CD14-positive monocyte (primary cell): ENCODE results near the gene IGF1R. TPM values are rescaled to one million over a fixed set of nuclear protein-coding genes. Genes with fewer than 3 reads are reported as not detected.

Experiments used
- DNase-seq, 3 donors: peaks; one replicate each; pipeline ENCODE4 v3.0.0-alpha.2; 2011 to 2022
- H2AFZ ChIP-seq: 2 replicates; pipeline ENCODE4 v1.6.0; 2012; ENCODE audit warnings: mild to moderate bottlenecking, low read depth, low read length, inconsistent platforms; ENCODE audit not compliant: insufficient read depth, poor library complexity, severe bottlenecking
- H3K27ac ChIP-seq, 2 donors: 1 replicate in 1 of 2; 2 replicates in 1 of 2; pipeline ENCODE4 v1.5.1; 2012 to 2013; ENCODE audit warnings: low read length in 2 of 2, control low read depth in 1 of 2, inconsistent platforms in 1 of 2, low read depth in 1 of 2, mild to moderate bottlenecking in 1 of 2
- H3K27me3 ChIP-seq, 2 donors: one replicate each; pipeline versions ENCODE4 v1.6.0 to v1.6.1; 2011 to 2013; ENCODE audit warnings: low read length in 2 of 2; ENCODE audit not compliant: control insufficient read depth in 2 of 2, insufficient read depth in 2 of 2
- H3K36me3 ChIP-seq, 2 donors: replicated peaks in 1 of 2; 1 replicate in 1 of 2; 2 replicates in 1 of 2; pipeline versions ENCODE4 v1.5.1 to v1.6.1; 2012 to 2013; ENCODE audit warnings: low read length in 2 of 2, control low read depth in 1 of 2, inconsistent platforms in 1 of 2, mild to moderate bottlenecking in 1 of 2; ENCODE audit not compliant: insufficient read depth in 2 of 2, control insufficient read depth in 1 of 2
- H3K4me1 ChIP-seq, 2 donors: 1 replicate in 1 of 2; 2 replicates in 1 of 2; pipeline versions ENCODE4 v1.5.1 to v1.6.1; 2012 to 2013; ENCODE audit warnings: low read length in 2 of 2, control low read depth in 1 of 2, inconsistent platforms in 1 of 2, mild to moderate bottlenecking in 1 of 2, moderate library complexity in 1 of 2; ENCODE audit not compliant: insufficient read depth in 2 of 2, control insufficient read depth in 1 of 2
- H3K4me2 ChIP-seq: replicated peaks from 2 replicates; pipeline ENCODE3; 2012; ENCODE audit warnings: low read length, moderate library complexity, mild to moderate bottlenecking; ENCODE audit not compliant: poor library complexity, severe bottlenecking; ENCODE audit errors: extremely low read depth
- H3K4me3 ChIP-seq, 3 experiments: fragments of 200-600 bp in 1 of 3; sonication (generic) in 1 of 3; replicated peaks in 1 of 3; 1 replicate in 2 of 3; 2 replicates in 1 of 3; pipeline ENCODE4 v1.5.1; 2011 to 2013; ENCODE audit warnings: low read length in 3 of 3, mild to moderate bottlenecking in 3 of 3, control low read depth in 2 of 3, low read depth in 2 of 3, inconsistent platforms in 1 of 3, moderate library complexity in 1 of 3
- H3K79me2 ChIP-seq: 2 replicates; pipeline ENCODE4 v1.6.0; 2012; ENCODE audit warnings: mild to moderate bottlenecking, control low read depth, inconsistent platforms, low read length, moderate library complexity; ENCODE audit not compliant: insufficient read depth
- H3K9ac ChIP-seq: 2 replicates; pipeline ENCODE4 v1.6.0; 2017; ENCODE audit warnings: low read length, mild to moderate bottlenecking; ENCODE audit not compliant: insufficient read depth, poor library complexity, severe bottlenecking
- H3K9me3 ChIP-seq, 2 donors: replicated peaks in 1 of 2; 1 replicate in 1 of 2; 2 replicates in 1 of 2; pipeline versions ENCODE4 v1.5.1 to v1.6.1; 2012 to 2013; ENCODE audit warnings: low read length in 2 of 2, control low read depth in 1 of 2; ENCODE audit not compliant: control insufficient read depth in 1 of 2, insufficient read depth in 1 of 2
- H4K20me1 ChIP-seq: 2 replicates; pipeline ENCODE4 v1.6.0; 2012; ENCODE audit warnings: mild to moderate bottlenecking, low read length, control low read depth, moderate library complexity; ENCODE audit not compliant: insufficient read depth
- H3K27ac Mint-ChIP-seq, 7 donors: one replicate each; pipeline ENCODE4 v1.8.0; 2020; ENCODE audit warnings: mild to moderate bottlenecking in 7 of 7, mixed read lengths in 7 of 7, moderate library complexity in 6 of 7, inconsistent platforms in 2 of 7
- H3K27me3 Mint-ChIP-seq, 3 donors: one replicate each; pipeline ENCODE4 v1.8.0; 2021 to 2022; ENCODE audit warnings: low read depth in 3 of 3, mild to moderate bottlenecking in 3 of 3, mixed read lengths in 3 of 3, moderate library complexity in 3 of 3, inconsistent platforms in 1 of 3
- H3K36me3 Mint-ChIP-seq, 2 donors: one replicate each; pipeline ENCODE4 v1.8.0; 2020; ENCODE audit warnings: mixed read lengths in 2 of 2, inconsistent platforms in 1 of 2, mild to moderate bottlenecking in 1 of 2
- H3K4me1 Mint-ChIP-seq: one replicate; pipeline ENCODE4 v1.8.0; 2020; ENCODE audit warnings: mild to moderate bottlenecking, mixed read lengths
- H3K4me3 Mint-ChIP-seq, 2 donors: one replicate each; pipeline ENCODE4 v1.8.0; 2020; ENCODE audit warnings: mild to moderate bottlenecking in 2 of 2, mixed read lengths in 2 of 2, moderate library complexity in 1 of 2
- H3K9me3 Mint-ChIP-seq, 7 donors: one replicate each; pipeline ENCODE4 v1.8.0; 2020 to 2022; ENCODE audit warnings: mixed read lengths in 7 of 7, mild to moderate bottlenecking in 6 of 7, moderate library complexity in 6 of 7, inconsistent platforms in 2 of 7
- WGBS: methylation state at CpG from one replicate; pipeline ENCODE4 v1.1.5; 2013; ENCODE audit warnings: missing lambda C conversion rate; ENCODE audit not compliant: insufficient coverage; 5-methylcytosine and 5-hydroxymethylcytosine counted together
- intact Hi-C, 2 donors: fragments of 100-400 bp; cut with micrococcal nuclease; formaldehyde crosslinking; loops; one replicate each; pipeline versions ENCODE4 v1.15.0 to v1.15.1; 2023
- polyA plus RNA-seq, 3 donors: library from polyadenylated mRNA; depleted of rRNA in 1 of 3; unstranded in 2 of 3; stranded (reverse) in 1 of 3; fragments of 300-500 nt in 2 of 3; fragments of >200 nt in 1 of 3; fragmentation: Illumina TruSeq in 2 of 3; gene quantifications; 1 replicate in 2 of 3; 2 replicates in 1 of 3; pipeline ENCODE4 v1.2.3, GENCODE V29; 2012 to 2021
- TF ChIP-seq, protein P1 (sequence below): fragments of 200-600 bp; IDR thresholded peaks from one replicate; pipeline ENCODE4 v1.8.0; 2022; ENCODE audit warnings: antibody characterized with exemption, mild to moderate bottlenecking

IGF1R gene
- polyA plus RNA-seq, 3 donors: 0.35 to 4.9 (median 0.67) TPM

DNA sequence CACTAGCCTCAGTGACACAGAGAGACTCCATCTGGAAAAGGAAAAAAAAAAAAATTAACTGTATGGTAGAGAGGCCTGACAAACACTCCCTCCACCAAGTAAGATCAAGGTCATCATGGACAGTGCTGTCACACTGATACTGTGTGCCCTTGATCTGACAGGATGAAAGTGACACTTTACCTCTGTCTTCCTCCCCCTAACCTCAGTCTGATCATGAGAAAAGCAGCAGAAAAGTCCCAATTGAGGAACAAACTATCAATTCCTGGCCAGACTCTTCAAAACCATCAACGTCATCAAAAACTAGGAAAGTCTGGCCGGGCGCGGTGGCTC is 332.5 kb downstream of the IGF1R start:
- no peak for DNase-seq
- H3K27ac ChIP-seq: no peak overlapping the region
- no peak overlapping the region for H3K9ac ChIP-seq
- H3K36me3 Mint-ChIP-seq: peaks cover 0 to 2% of the 10 kb centered on the region in 2 donors
- H3K27me3 ChIP-seq: no peaks in the 10 kb centered on the region
- no peak overlapping the region for H3K27ac Mint-ChIP-seq
- no peaks in the 10 kb centered on the region for H4K20me1 ChIP-seq
- peaks cover 2 to 8% (median 5%) of the 10 kb centered on the region in 7 donors for H3K9me3 Mint-ChIP-seq
- H3K4me3 Mint-ChIP-seq: no peak overlapping the region
- H3K36me3 ChIP-seq: no peaks in the 10 kb centered on the region
- intact Hi-C loops: no loop called here
- peaks cover 40% of the 10 kb centered on the region for H3K4me1 Mint-ChIP-seq
- H3K4me3 ChIP-seq: no peak overlapping the region
- H3K4me1 ChIP-seq: peaks cover 22 to 23% of the 10 kb centered on the region in 2 donors
- H3K27me3 Mint-ChIP-seq: peaks cover 0 to 2% (median 1%) of the 10 kb centered on the region in 3 donors
- no peak overlapping the region for H3K4me2 ChIP-seq
- H3K9me3 ChIP-seq: peaks cover under 1 to 6% of the 10 kb centered on the region in 2 donors
- TF ChIP-seq, protein P1, sequence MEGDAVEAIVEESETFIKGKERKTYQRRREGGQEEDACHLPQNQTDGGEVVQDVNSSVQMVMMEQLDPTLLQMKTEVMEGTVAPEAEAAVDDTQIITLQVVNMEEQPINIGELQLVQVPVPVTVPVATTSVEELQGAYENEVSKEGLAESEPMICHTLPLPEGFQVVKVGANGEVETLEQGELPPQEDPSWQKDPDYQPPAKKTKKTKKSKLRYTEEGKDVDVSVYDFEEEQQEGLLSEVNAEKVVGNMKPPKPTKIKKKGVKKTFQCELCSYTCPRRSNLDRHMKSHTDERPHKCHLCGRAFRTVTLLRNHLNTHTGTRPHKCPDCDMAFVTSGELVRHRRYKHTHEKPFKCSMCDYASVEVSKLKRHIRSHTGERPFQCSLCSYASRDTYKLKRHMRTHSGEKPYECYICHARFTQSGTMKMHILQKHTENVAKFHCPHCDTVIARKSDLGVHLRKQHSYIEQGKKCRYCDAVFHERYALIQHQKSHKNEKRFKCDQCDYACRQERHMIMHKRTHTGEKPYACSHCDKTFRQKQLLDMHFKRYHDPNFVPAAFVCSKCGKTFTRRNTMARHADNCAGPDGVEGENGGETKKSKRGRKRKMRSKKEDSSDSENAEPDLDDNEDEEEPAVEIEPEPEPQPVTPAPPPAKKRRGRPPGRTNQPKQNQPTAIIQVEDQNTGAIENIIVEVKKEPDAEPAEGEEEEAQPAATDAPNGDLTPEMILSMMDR: no peak
- H2AFZ ChIP-seq: no peak overlapping the region
- no peaks in the 10 kb centered on the region for H3K79me2 ChIP-seq
- WGBS: 95% methylated on average over 4 of the region's 4 CpGs

DNA sequence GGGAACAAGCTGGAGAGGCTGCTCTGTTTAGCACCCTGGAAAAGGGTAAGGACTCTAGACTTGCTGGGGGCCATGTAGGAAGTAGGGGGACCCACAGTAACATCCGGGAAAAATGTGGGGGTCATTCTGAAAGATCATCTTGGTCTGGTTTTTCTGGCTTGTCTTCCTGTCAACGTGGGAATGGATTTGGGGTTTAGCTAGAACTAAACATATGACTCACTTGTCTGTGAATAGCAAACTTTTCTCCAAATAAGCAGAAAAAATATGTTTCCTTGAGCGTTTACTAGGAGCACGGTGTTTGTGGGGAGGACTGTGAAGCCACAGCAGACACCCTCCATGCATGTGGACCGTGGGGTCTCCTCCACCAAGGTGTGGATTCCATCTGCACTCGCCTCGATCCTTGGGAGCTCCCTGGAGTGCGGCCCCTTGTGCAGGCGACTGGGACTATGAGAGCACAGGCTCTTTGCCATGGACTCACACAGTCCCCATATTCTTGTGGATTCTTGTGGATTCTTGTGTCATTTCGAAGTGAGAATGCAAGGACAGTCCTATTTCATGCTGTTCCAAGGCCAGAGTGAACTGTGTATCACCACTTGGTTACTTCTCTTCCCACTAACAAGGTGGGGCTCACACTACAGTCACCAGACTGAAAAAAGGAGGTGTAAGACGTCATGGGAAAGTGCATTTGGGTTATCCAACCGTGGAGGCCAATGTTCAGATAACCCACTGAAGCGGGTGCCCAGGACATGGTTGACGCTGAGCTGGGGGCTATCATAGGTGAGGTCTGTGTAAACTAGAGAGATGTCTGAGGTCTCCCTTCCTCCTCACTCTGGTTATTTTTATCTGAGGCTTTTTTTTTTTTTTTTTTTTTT is 333.7 kb downstream of the IGF1R start:
- no peak for DNase-seq
- peaks cover 0 to 2% of the 10 kb centered on the region in 2 donors for H3K36me3 Mint-ChIP-seq
- 93% methylated on average over 9 of the region's 14 CpGs for WGBS

More for the DNA sequence above, 333.7 kb downstream of the IGF1R start:
- Histone ChIP-seq H3K4me1 (peaks cover 22 to 23% of the 10 kb centered on the region in 2 donors), H3K9ac (no peak overlapping the region), H3K4me3 (no peak overlapping the region), H2AFZ (no peak overlapping the region), H3K4me2 (no peak overlapping the region), H3K9me3 (peaks cover 10 to 17% of the 10 kb centered on the region in 2 donors), H4K20me1 (no peaks in the 10 kb centered on the region), H3K27me3 (no peaks in the 10 kb centered on the region), H3K36me3 (no peaks in the 10 kb centered on the region), H3K79me2 (no peaks in the 10 kb centered on the region), H3K27ac (no peak overlapping the region)
- H3K9me3 Mint-ChIP-seq: peaks cover 11 to 19% (median 16%) of the 10 kb centered on the region in 7 donors
- no peak overlapping the region for H3K4me3 Mint-ChIP-seq
- H3K27me3 Mint-ChIP-seq: peaks cover 0 to 3% (median 2%) of the 10 kb centered on the region in 3 donors
- intact Hi-C loops: no loop called here
- TF ChIP-seq, protein P1: no peak
- H3K4me1 Mint-ChIP-seq: peaks cover 40% of the 10 kb centered on the region
- H3K27ac Mint-ChIP-seq: peak overlapping the region in 1 of 7 donors; percentile 23
